Right lobe of liver (tissue), 4 donors: ENCODE results near the gene NOC2L.

Experiments
- POLR2A ChIP-seq: fragments of 450-650 bp; IDR thresholded peaks from one replicate; pipeline ENCODE4 v1.6.1; 2017; ENCODE audit warnings: antibody characterized with exemption, mild to moderate bottlenecking
- TF ChIP-seq, protein P1 (sequence below), 4 donors: fragments of 200-600 bp in 3 of 4; fragments of 450-650 bp in 1 of 4; IDR thresholded peaks; one replicate each; pipeline versions ENCODE4 v1.5.1 to v1.8.0; 2016 to 2022; ENCODE audit warnings: antibody characterized with exemption in 4 of 4, mild to moderate bottlenecking in 2 of 4
- donor health status: DM: no; HTN: no; CAD: no.
- donor health status: DM: no; HTN: no; CAD: no.
- donor health status: DM: no; HTN: yes; CAD: no.

DNA sequence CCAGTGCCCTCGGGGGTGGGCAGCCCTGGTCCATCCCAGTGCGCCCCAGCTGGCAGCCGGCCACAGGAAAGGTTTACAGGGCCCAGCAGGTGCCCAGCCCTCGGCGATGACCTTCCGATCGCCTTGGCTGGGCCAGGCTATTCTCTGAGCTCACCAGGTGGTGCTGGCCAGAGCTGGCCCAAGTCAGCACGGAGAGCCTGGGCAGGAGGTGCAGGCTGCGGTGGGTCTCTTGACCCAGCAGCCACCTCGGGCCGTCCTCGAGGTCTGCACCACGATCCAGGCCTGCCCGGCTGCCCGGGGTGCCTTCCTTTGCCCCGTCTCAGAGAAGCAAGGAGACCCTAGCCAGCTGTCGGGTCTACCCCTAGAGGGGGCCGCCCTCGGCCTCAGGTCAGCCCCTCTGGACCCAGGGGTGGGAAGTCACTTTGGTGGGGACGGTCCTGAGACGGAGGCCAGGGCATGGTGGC lies 22.5 kb upstream of the NOC2L start:
- TF ChIP-seq POLR2A, result no peak
- TF ChIP-seq, protein P1, sequence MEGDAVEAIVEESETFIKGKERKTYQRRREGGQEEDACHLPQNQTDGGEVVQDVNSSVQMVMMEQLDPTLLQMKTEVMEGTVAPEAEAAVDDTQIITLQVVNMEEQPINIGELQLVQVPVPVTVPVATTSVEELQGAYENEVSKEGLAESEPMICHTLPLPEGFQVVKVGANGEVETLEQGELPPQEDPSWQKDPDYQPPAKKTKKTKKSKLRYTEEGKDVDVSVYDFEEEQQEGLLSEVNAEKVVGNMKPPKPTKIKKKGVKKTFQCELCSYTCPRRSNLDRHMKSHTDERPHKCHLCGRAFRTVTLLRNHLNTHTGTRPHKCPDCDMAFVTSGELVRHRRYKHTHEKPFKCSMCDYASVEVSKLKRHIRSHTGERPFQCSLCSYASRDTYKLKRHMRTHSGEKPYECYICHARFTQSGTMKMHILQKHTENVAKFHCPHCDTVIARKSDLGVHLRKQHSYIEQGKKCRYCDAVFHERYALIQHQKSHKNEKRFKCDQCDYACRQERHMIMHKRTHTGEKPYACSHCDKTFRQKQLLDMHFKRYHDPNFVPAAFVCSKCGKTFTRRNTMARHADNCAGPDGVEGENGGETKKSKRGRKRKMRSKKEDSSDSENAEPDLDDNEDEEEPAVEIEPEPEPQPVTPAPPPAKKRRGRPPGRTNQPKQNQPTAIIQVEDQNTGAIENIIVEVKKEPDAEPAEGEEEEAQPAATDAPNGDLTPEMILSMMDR (IDR thresholded peaks at IDR 0.05), result no peak
